ENCODE results near the gene IL9R.
"Not testable (repeated sequence)": the region's sequence is repeated elsewhere in the genome, so short reads cannot be mapped to it uniquely, and the experiment has no call there.

Gene IL9R

GRCh38 chrX:155998761-155999510 lies 1.4 kb downstream of the IL9R start:
- H3K27me3 ChIP-seq (replicated peaks; ENCODE audit: control insufficient read depth, insufficient read depth, low read length): no peaks in the 10 kb centered on the region
- no peaks in the 10 kb centered on the region for H3K36me3 ChIP-seq (ENCODE audit: control insufficient read depth, insufficient read depth, low read length, severe bottlenecking)
- H3K4me3 ChIP-seq (ENCODE audit: low read length): no peak overlapping the region
- no peak for DNase-seq (ENCODE audit: low read depth)
- H3K9me3 ChIP-seq (ENCODE audit: control insufficient read depth, low read length): no peaks in the 10 kb centered on the region
- H3K4me1 ChIP-seq (ENCODE audit: control insufficient read depth, insufficient read depth, low read length): no peaks in the 10 kb centered on the region
- H3K9ac ChIP-seq (ENCODE audit: low read length): no peak overlapping the region

GRCh38 chrX:155999751-156000150 lies 2.3 kb downstream of the IL9R start:
- H3K36me3 ChIP-seq (ENCODE audit: control insufficient read depth, insufficient read depth, low read length, severe bottlenecking); H3K4me1 ChIP-seq (ENCODE audit: control insufficient read depth, insufficient read depth, low read length); DNase-seq (ENCODE audit: low read depth); H3K9me3 ChIP-seq (ENCODE audit: control insufficient read depth, low read length); H3K9ac ChIP-seq (ENCODE audit: low read length); H3K27me3 ChIP-seq (replicated peaks; ENCODE audit: control insufficient read depth, insufficient read depth, low read length); H3K4me3 ChIP-seq (ENCODE audit: low read length): not testable (repeated sequence)

GRCh38 chrX:156000361-156000926 lies 2.9 kb downstream of the IL9R start:
- H3K4me3 ChIP-seq (ENCODE audit: low read length): no peak overlapping the region
- no peaks in the 10 kb centered on the region for H3K27me3 ChIP-seq (replicated peaks; ENCODE audit: control insufficient read depth, insufficient read depth, low read length)
- no peaks in the 10 kb centered on the region for H3K36me3 ChIP-seq (ENCODE audit: control insufficient read depth, insufficient read depth, low read length, severe bottlenecking)
- H3K9me3 ChIP-seq (ENCODE audit: control insufficient read depth, low read length): no peaks in the 10 kb centered on the region
- H3K4me1 ChIP-seq (ENCODE audit: control insufficient read depth, insufficient read depth, low read length): no peaks in the 10 kb centered on the region
- DNase-seq (ENCODE audit: low read depth): no peak
- no peak overlapping the region for H3K9ac ChIP-seq (ENCODE audit: low read length)

GRCh38 chrX:156001001-156001666 lies 3.6 kb downstream of the IL9R start:
- Histone ChIP-seq H3K4me3 (ENCODE audit: low read length) (no peak overlapping the region), H3K9ac (ENCODE audit: low read length) (no peak overlapping the region), H3K9me3 (ENCODE audit: control insufficient read depth, low read length) (no peaks in the 10 kb centered on the region), H3K36me3 (ENCODE audit: control insufficient read depth, insufficient read depth, low read length, severe bottlenecking) (no peaks in the 10 kb centered on the region), H3K4me1 (ENCODE audit: control insufficient read depth, insufficient read depth, low read length) (no peaks in the 10 kb centered on the region), H3K27me3 (replicated peaks; ENCODE audit: control insufficient read depth, insufficient read depth, low read length) (no peaks in the 10 kb centered on the region)
- no peak for DNase-seq (ENCODE audit: low read depth)

- no peaks in the 10 kb centered on the region for H3K27me3 ChIP-seq (replicated peaks; ENCODE audit: control insufficient read depth, insufficient read depth, low read length)
- no peak overlapping the region for H3K9ac ChIP-seq (ENCODE audit: low read length)
- no peak overlapping the region for H3K4me3 ChIP-seq (ENCODE audit: low read length)
- no peak for DNase-seq (ENCODE audit: low read depth)
- no peaks in the 10 kb centered on the region for H3K9me3 ChIP-seq (ENCODE audit: control insufficient read depth, low read length)
- no peaks in the 10 kb centered on the region for H3K4me1 ChIP-seq (ENCODE audit: control insufficient read depth, insufficient read depth, low read length)
- H3K36me3 ChIP-seq (ENCODE audit: control insufficient read depth, insufficient read depth, low read length, severe bottlenecking): no peaks in the 10 kb centered on the region
These were observed 4.1 kb downstream of the IL9R start for GRCh38 chrX:156001667-156002021.

- H3K4me1 ChIP-seq (ENCODE audit: control insufficient read depth, insufficient read depth, low read length): no peaks in the 10 kb centered on the region
- H3K9ac ChIP-seq (ENCODE audit: low read length): no peak overlapping the region
- no peaks in the 10 kb centered on the region for H3K9me3 ChIP-seq (ENCODE audit: control insufficient read depth, low read length)
- no peaks in the 10 kb centered on the region for H3K36me3 ChIP-seq (ENCODE audit: control insufficient read depth, insufficient read depth, low read length, severe bottlenecking)
- no peaks in the 10 kb centered on the region for H3K27me3 ChIP-seq (replicated peaks; ENCODE audit: control insufficient read depth, insufficient read depth, low read length)
- DNase-seq (ENCODE audit: low read depth): no peak
- H3K4me3 ChIP-seq (ENCODE audit: low read length): no peak overlapping the region
These were observed 5.0 kb downstream of the IL9R start for GRCh38 chrX:156002507-156002906.

- no peak for DNase-seq (ENCODE audit: low read depth)
- Histone ChIP-seq H3K4me1 (ENCODE audit: control insufficient read depth, insufficient read depth, low read length) (no peaks in the 10 kb centered on the region), H3K4me3 (ENCODE audit: low read length) (no peak overlapping the region), H3K9me3 (ENCODE audit: control insufficient read depth, low read length) (no peaks in the 10 kb centered on the region), H3K36me3 (ENCODE audit: control insufficient read depth, insufficient read depth, low read length, severe bottlenecking) (no peaks in the 10 kb centered on the region), H3K27me3 (replicated peaks; ENCODE audit: control insufficient read depth, insufficient read depth, low read length) (no peaks in the 10 kb centered on the region), H3K9ac (ENCODE audit: low read length) (no peak overlapping the region)
These were observed 6.1 kb downstream of the IL9R start for GRCh38 chrX:156003486-156004185.

GRCh38 chrX:156004256-156004655 lies 6.8 kb downstream of the IL9R start:
- H3K36me3 ChIP-seq (ENCODE audit: control insufficient read depth, insufficient read depth, low read length, severe bottlenecking): no peaks in the 10 kb centered on the region

GRCh38 chrX:156004740-156005139 lies 7.2 kb downstream of the IL9R start:
- Histone ChIP-seq H3K4me3 (ENCODE audit: low read length) (no peak overlapping the region), H3K36me3 (ENCODE audit: control insufficient read depth, insufficient read depth, low read length, severe bottlenecking) (no peaks in the 10 kb centered on the region), H3K9ac (ENCODE audit: low read length) (no peak overlapping the region), H3K9me3 (ENCODE audit: control insufficient read depth, low read length) (no peaks in the 10 kb centered on the region), H3K27me3 (replicated peaks; ENCODE audit: control insufficient read depth, insufficient read depth, low read length) (no peaks in the 10 kb centered on the region), H3K4me1 (ENCODE audit: control insufficient read depth, insufficient read depth, low read length) (no peaks in the 10 kb centered on the region)
- no peak for DNase-seq (ENCODE audit: low read depth)

More at GRCh38 chrX:156004256-156004655, 6.8 kb downstream of the IL9R start:
- Histone ChIP-seq H3K4me1 (ENCODE audit: control insufficient read depth, insufficient read depth, low read length) (no peaks in the 10 kb centered on the region), H3K9me3 (ENCODE audit: control insufficient read depth, low read length) (no peaks in the 10 kb centered on the region), H3K9ac (ENCODE audit: low read length) (no peak overlapping the region), H3K27me3 (replicated peaks; ENCODE audit: control insufficient read depth, insufficient read depth, low read length) (no peaks in the 10 kb centered on the region), H3K4me3 (ENCODE audit: low read length) (no peak overlapping the region)
- peak; percentile 19 for DNase-seq (ENCODE audit: low read depth)

- Histone ChIP-seq H3K36me3 (ENCODE audit: control insufficient read depth, insufficient read depth, low read length, severe bottlenecking) (no peaks in the 10 kb centered on the region), H3K4me3 (ENCODE audit: low read length) (no peak overlapping the region), H3K27me3 (replicated peaks; ENCODE audit: control insufficient read depth, insufficient read depth, low read length) (no peaks in the 10 kb centered on the region), H3K4me1 (ENCODE audit: control insufficient read depth, insufficient read depth, low read length) (no peaks in the 10 kb centered on the region), H3K9ac (ENCODE audit: low read length) (no peak overlapping the region), H3K9me3 (ENCODE audit: control insufficient read depth, low read length) (no peaks in the 10 kb centered on the region)
- DNase-seq (ENCODE audit: low read depth): no peak
These were observed 7.6 kb downstream of the IL9R start for GRCh38 chrX:156005144-156005543.

- not testable (repeated sequence) for H3K27me3 ChIP-seq (replicated peaks; ENCODE audit: control insufficient read depth, insufficient read depth, low read length); H3K9ac ChIP-seq (ENCODE audit: low read length); H3K36me3 ChIP-seq (ENCODE audit: control insufficient read depth, insufficient read depth, low read length, severe bottlenecking); H3K4me1 ChIP-seq (ENCODE audit: control insufficient read depth, insufficient read depth, low read length); DNase-seq (ENCODE audit: low read depth); H3K4me3 ChIP-seq (ENCODE audit: low read length); H3K9me3 ChIP-seq (ENCODE audit: control insufficient read depth, low read length)
These were observed 9.0 kb downstream of the IL9R start for GRCh38 chrX:156006468-156006867.

Measured in adipocyte (in vitro differentiated cells).